GM18907 (cell line): Measurements from ENCODE around the gene DOK6.

Source experiments
- ATAC-seq: cut with Tn5 transposase; IDR thresholded peaks from one replicate; pipeline ENCODE4 v1.9.1; 2021; ENCODE audit warnings: mild to moderate bottlenecking, moderate library complexity; ENCODE audit not compliant: unreplicated experiment

Gene DOK6

DNA sequence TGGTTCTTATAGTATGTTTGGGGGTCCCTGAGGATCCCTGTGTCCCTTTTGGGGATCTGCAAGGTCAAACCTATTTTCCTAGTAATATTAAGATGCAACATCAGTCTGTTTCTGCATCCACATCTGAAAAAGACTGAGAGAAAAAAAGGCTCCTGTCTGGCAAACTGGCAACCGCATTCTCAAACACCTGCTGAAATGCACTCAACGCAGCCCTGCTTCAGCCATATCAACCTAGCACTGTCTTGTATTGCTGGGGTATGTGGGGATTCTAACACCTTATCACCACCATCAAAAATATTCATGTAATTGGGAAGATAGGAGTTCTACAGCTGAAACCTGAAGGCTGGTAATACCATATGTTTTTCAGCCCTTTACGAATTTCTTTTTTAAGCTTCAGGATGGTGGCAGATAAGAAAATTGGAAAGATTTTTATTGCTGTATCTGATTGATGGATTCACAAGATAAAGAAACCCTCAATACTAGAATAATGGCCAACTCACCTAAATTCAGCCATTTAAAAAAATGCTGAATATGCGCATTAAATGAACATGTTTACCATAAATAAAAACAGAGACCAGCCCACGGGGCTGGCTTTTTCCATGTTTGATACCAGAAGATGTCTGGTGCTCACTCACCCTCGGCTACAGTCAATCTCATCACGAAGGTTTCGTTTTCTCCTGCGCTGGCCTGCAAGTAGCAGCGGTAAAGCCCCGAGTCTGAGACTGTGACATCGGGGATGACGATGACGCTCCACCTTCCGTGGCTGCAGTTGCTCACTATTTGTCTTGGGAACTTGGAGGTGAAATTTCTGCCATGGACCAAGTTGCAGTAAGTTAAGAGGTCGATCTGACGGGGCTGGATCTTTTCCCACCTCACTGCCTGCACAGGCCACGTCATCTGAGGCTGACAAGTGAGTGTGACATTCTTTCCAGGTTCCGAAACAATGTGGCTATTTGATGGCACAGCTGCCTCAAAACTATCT, 494.7 kb downstream of the DOK6 start:
- ATAC-seq = no peak

DNA sequence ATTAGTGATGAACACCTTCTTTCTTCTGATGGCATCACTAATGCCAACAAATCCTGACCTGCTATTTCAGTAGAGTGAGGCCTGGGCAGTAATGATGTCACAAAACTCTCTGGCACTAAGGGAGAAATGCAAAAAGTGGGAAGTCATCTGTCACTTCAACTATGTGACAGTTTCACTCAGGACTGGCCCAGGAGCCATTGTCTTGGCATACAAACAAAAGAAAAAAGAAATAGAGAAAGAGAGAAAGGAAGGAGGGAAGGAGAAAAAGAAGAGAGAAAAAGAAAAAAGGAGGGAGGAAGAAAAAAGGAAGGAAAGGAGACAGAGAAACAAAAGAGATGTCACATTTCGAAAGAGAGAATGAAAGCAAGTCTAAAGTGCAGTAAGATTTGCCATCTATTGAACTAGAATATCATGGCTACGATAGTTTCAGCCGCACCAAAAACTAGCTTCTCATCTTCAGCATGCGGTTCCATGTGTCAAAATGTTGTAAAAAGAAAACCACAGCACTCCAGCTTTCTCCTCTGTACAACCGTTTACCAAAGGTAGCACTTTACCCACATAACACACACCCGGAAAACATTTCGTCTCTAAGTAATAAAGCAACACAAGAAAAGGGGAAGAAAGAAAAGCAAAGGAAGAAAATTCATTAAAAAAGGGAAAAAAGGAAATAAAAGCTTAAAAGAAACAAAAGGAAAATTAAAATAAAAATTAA, 496.9 kb downstream of the DOK6 start:
- ATAC-seq = peak; percentile 50

DNA sequence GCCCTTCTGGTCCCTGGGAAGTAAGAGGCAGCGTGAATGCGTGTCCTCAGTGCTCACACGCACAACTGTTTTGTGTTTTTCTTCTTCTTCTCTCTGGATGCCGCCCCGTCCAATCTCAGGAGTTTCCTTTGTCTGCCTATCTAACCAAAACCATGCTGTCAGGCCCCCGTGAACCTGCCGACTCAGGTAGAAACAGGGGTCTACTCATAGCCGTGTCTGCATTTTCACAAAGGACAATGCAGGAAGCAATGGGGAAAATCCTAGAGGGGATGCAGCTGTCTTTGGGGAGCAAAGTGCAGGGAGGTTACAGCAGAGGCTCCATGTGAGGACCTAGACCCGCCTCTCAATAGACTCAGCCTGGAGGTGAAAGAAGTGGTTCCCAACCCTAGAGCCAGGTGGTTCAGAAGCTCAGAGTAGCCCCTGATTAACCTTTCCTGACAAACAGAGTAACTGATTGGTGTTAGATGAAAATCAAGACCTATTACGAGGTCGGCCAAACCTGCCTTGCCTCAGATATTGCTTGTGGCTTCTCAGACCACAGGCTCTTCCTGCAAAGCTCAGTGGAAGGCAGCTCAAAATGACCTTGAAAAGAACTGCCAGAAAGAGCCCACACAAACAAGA, 497.7 kb downstream of the DOK6 start:
- peak; percentile 70 for ATAC-seq
